ENCODE measurements around the gene DEDD.

Gene DEDD

GRCh38 chr1:161132410-161133219 is at the start of gene DEDD:
Gene DEDD, minus strand, starts transcription at chr1:161132667. Its CDS starts 8,205 bp downstream, at chr1:161124462.
- peak; percentile 87 to 98 for DNase-seq

GRCh38 chr1:161182214-161182613 is 49.7 kb upstream of the DEDD start:
- DNase-seq, result no peak

DNA sequence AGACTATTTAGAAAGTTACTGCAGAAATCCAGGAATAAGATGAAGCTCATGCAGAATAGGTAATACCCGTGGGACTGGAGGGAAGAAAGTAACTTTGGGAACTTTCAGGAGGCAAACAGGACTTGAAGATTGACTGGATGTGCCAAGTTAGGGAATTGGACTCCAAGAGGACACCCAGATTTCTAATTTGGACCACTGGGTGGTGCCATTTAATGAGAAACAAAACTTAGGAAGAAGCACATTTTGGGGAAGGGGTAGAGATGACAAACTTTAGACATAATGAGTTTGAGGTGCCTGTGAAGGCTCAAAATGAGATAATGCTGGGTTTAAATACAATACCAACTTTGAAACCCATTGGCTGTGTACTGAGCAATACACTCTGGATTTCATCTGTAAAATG is 48.2 kb upstream of the DEDD start:
- DNase-seq, result peak; percentile 15 to 56

- DNase-seq, result no peak
Observed at GRCh38 chr1:161179698-161180097, 47.2 kb upstream of the DEDD start.

GRCh38 chr1:161177936-161178244 is 45.4 kb upstream of the DEDD start:
- no peak for DNase-seq

GRCh38 chr1:161177112-161177935 is 44.9 kb upstream of the DEDD start, which contains the start of gene B4GALT3:
Gene B4GALT3, minus strand, starts transcription at chr1:161177507. Its CDS starts 1,447 bp downstream, at chr1:161176060.
- peak; percentile 44 to 86 for DNase-seq

DNA sequence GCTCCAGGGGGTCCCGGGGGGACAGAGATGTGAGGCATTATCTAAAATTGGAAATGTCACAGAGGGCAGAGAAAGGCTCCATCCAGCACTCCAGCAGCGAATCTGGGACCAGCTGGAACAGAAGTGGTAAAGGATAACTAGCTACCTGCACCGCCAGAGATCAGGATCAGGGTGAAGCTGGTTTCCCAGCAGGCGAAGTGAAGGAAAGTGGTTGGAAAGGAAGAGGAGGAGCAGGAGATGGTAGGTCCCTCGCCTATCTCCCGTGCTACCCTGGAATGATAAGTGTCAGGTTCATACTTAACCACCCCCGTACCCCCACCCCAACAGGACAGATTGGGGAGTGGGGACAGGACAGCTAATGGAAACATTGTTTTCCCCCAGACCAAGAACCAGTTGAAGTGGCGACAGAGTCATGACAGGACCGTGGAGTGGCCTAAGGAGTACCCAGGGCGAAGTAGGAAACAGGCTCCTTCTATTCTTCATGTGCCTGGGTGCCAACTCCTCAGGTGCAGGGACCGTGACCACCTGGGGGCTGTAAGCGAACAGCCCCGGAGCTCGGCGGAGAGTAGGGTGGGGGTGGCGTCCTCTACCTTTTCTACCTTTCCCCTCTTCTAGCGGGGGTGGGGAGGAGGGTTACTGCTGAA is 44.1 kb upstream of the DEDD start:
- DNase-seq, result no peak

GRCh38 chr1:161175771-161176453 is 43.4 kb upstream of the DEDD start:
- DNase-seq, result no peak

- DNase-seq, result no peak
Observed at GRCh38 chr1:161174911-161175310, 42.4 kb upstream of the DEDD start.

DNA sequence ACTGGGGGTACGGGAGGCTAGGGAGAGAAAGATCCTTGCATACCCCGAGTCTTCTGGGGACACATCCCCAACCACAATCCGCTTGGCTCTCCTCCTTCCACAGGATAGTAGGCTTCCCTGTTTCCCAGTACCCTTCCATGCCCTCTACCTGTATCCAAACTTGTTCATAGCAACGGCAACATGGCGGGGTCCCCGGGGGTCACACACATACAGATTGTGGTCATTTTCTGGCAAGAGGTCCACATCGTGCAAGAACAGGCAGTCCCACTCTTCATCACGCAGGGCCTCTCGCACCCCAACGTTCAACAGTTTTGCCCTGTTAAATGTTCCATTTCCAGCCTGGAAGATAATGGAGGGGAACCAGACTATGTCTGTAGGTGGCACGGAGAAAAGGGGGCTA is 41.2 kb upstream of the DEDD start:
- DNase-seq, result no peak

DNA sequence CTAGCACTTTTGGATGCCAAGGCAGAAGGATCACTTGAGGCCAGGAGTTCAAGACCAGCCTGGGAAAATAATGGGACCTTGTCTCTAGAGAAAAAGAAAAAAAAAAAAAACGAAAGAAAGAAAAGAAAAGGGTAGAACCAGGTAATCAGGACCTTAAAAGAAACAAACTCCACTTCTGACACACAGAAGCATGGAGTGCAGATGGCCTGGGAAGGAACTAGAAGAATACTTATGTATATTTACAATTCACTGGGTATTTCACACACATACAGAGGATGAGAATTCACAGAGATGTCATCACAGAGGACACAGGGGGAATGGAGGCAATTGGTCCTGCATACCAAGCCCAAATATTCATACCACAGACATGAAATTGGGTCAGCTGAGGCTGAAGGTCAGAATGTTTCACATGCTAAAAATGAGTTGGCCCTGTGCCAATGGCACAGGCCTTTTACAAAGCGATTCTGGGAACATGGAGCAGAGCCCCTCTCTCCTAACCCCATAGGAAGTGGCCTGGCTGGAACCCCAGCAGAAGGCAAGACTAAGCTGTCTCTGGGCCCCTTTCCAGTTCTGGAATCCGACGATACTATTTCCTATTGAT is 40.4 kb upstream of the DEDD start:
- no peak for DNase-seq

- DNase-seq, result no peak
Observed at GRCh38 chr1:161172349-161172748, 39.9 kb upstream of the DEDD start.

DNA sequence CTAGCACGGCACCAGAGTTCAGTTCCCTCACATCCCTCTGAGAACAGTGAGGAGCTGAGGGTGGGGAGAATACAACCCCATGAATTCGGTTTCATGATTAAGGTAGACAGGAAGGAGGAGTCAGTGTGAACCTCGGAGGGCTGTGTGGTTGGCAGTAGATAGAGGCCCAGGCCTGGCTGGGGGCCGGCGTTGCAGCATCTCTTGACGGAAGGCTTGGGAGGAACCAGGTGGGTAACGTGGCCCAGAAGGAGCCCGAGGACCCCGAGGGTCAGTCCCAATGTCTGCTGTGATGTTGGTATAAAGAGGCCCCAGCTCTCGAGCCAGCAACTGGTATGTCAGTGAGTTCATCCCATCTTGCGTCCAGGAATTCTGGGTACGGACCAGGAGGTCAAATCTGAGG is 39.2 kb upstream of the DEDD start:
- no peak for DNase-seq

DNA sequence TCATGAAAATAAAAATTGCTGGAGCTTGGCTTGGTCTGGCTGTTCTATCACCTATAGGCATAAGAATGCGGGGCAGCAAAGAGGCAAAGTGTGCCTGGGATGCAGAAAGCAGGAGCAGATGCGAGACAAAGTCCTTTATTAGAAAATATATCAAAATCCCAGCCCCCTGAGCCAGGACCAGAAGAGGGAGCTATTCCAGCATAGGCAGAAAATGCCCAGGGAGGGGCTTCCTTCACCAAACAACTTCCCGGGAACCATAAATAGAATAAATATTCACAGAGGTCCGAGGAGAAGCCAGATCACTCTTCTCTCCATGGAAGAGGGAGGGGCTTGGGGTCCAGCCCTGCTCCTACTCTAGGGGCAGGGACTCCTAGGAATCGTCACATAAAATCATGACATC is 38.7 kb upstream of the DEDD start:
- DNase-seq, result no peak

DNA sequence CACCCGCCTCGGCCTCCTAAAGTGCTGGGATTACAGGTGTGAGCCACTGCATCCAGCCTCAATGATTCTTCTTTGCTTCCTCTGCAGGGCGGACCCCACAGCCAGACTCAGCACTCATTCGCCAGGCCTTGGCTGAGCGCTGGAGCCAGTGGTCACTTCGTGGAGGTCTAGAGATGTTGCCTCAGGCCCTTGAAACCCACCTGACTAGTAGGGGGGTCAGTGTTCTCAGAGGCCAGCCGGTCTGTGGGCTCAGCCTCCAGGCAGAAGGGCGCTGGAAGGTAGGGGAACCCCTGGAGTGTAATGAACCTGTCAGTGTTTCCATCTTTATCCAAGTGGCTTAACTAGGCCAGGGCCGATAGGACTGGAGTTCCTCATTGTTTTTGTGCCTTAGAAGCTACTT is 36.4 kb upstream of the DEDD start:
- no peak for DNase-seq

DNA sequence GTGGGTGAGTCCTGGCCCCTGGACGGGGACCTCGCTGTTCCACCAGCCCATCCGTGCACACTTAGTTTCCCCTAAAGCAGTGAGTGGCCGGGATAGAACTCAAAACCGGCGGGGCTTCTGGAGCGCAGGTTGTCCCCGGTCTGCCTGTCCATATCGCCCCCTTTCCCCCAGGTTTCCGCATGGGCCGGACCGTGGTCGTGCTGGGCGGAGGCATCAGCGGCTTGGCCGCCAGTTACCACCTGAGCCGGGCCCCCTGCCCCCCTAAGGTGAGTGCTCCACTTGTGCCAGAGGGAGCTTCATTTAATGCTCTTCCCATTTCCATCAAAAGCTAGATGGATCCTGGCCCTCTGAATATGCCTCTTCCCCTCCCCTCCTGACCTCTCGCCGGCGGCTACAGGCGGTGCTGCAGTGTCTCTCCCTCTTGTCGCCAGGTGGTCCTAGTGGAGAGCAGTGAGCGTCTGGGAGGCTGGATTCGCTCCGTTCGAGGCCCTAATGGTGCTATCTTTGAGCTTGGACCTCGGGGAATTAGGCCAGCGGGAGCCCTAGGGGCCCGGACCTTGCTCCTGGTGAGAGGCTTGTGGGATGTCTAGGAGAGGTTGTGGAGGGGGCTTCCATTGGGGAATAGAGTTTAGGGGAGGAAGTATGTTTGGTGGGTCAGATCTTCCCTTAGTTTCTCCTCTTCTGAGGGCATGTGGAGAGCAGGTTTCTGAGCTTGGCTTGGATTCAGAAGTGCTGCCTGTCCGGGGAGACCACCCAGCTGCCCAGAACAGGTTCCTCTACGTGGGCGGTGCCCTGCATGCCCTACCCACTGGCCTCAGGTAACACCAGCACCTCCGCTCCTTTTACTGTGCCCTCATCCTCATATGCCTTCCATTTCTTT is 34.4 kb upstream of the DEDD start:
- DNase-seq, result no peak

DNA sequence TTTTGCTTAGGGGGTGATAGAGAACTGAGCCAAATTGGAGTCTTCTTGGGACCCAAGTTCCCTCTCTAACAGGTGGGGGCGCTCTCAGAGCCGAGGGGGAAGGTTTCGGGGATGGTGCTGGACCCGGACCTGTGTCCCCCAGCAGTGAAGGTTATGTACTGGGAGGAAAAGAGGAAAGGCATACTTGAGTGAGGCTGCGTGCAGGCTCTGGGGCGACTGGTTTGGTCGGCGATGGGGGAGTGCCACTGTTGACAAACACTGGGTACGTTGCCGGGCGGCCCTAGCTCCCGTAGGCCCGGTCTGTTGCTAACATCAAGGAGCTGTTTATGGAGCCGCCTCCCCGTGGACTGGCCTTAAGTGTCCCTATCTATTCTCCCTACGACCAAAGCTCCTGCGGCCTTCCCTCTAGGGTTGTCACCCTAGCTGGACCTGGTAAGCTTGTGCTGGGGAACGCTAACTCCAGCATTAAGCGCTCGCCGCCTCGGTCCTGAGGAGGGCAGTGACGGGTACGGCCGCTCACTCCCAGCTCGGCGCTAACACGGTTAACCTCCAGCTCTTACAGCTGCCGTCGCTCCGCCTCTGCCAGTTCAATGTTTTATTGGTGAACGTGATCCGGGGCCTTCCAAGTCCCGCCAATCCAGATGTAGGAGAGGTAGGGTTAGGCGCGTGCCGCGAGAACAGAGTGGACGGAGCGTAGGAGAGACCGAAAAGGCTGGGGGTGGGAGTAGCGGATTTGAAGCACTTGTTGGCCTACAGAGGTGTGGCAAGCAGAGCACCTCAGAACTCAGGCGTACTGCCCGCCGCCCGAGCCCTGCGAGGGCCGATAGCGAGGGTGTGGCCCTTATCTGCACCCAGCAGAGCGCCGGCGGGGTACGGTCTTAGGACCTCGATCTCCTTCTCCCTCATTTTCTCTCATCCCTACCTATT is 33.5 kb upstream of the DEDD start, which contains the start of gene PPOX:
Gene PPOX (plus strand): TSS at position 685 of the 927 bp plus-strand sequence. CDS start 422 bp downstream, outside the sequence.
- peak; percentile 97 for DNase-seq

- no peak for DNase-seq
Observed at GRCh38 chr1:161164901-161165610, 32.6 kb upstream of the DEDD start.

- DNase-seq, result no peak
Observed at GRCh38 chr1:161163793-161164192, 31.3 kb upstream of the DEDD start.

- DNase-seq, result no peak
Observed at GRCh38 chr1:161162806-161163205, 30.3 kb upstream of the DEDD start.

Measured in NCI-H446 (cell line).